HG03103 (cell line): ENCODE results near the gene AMH.

Experiments
- ATAC-seq: cut with Tn5 transposase; IDR thresholded peaks from one replicate; pipeline ENCODE4 v1.9.1; 2021; ENCODE audit warnings: low read depth; ENCODE audit not compliant: unreplicated experiment

The AMH gene

GRCh38 chr19:2233601-2234280 is 15.4 kb upstream of the AMH start:
- ATAC-seq = no peak

- no peak for ATAC-seq
Observed at GRCh38 chr19:2234996-2235380, 14.1 kb upstream of the AMH start.

GRCh38 chr19:2235381-2236063 is 13.6 kb upstream of the AMH start:
- no peak for ATAC-seq

GRCh38 chr19:2236064-2236313 is 13.1 kb upstream of the AMH start:
- ATAC-seq = peak; percentile 12

- peak; percentile 64 for ATAC-seq
Observed at GRCh38 chr19:2236314-2237050, 12.6 kb upstream of the AMH start, which contains the start of the genes PLEKHJ1 and SF3A2. Gene PLEKHJ1, minus strand, starts transcription at chr19:2236329. Its CDS starts 81 bp downstream, at chr19:2236248. Gene SF3A2, plus strand, starts transcription at chr19:2236824. Its CDS starts 6,595 bp downstream, at chr19:2243419.

GRCh38 chr19:2237051-2237868 is 11.9 kb upstream of the AMH start:
- ATAC-seq = no peak

- no peak for ATAC-seq
Observed at GRCh38 chr19:2237869-2238153, 11.3 kb upstream of the AMH start.

- no peak for ATAC-seq
Observed at GRCh38 chr19:2239173-2239572, 9.9 kb upstream of the AMH start.

- ATAC-seq = no peak
Observed at GRCh38 chr19:2239771-2240770, 9.1 kb upstream of the AMH start.

GRCh38 chr19:2240881-2241760 is 8.0 kb upstream of the AMH start:
- no peak for ATAC-seq

- no peak for ATAC-seq
Observed at GRCh38 chr19:2242092-2242537, 7.0 kb upstream of the AMH start.

- ATAC-seq = no peak
Observed at GRCh38 chr19:2242816-2243215, 6.3 kb upstream of the AMH start.

GRCh38 chr19:2243274-2244124 is 5.6 kb upstream of the AMH start:
- ATAC-seq = no peak

GRCh38 chr19:2244125-2244411 is 5.1 kb upstream of the AMH start:
- ATAC-seq = no peak

GRCh38 chr19:2244486-2244885 is 4.6 kb upstream of the AMH start:
- ATAC-seq = no peak

GRCh38 chr19:2245273-2245672 is 3.9 kb upstream of the AMH start:
- no peak for ATAC-seq

- no peak for ATAC-seq
Observed at GRCh38 chr19:2246014-2246620, 3.0 kb upstream of the AMH start.
